A673 (cell line): ENCODE data around the gene MASP2. TPM values are rescaled to one million over a fixed set of nuclear protein-coding genes. Genes with fewer than 3 reads are reported as not detected.

Experiments used
- BruUV-seq: library from RNA; stranded (reverse); fragments of 400-500 nt; replicated peaks from 2 replicates; lab custom pipeline; 2021; lab: Mats Ljungman, UMichigan
- CTCF ChIA-PET: fragments of 300-600 bp; sonication (Branson Sonifier 250); formaldehyde crosslinking; loops from one replicate; lab custom pipeline; 2022; ENCODE audit warnings: antibody characterized with exemption; lab: Charles Lee
- POLR2A ChIA-PET: fragments of 300-600 bp; sonication (Branson Sonifier 250); formaldehyde crosslinking; loops from one replicate; lab custom pipeline; 2022; ENCODE audit warnings: antibody characterized with exemption; ENCODE audit not compliant: low non-redundant PET; lab: Charles Lee
- DNase-seq: peaks from one replicate; pipeline ENCODE4 v3.0.0-alpha.2; 2015; ENCODE audit warnings: low spot score
- H3K27ac ChIP-seq: fragments of 200-600 bp; sonication (generic); 2 replicates; pipeline ENCODE4 v1.5.1; 2016; ENCODE audit warnings: mixed run types, low read depth, mild to moderate bottlenecking, mixed read lengths, antibody characterized with exemption, low read length; ENCODE audit not compliant: poor library complexity, severe bottlenecking
- H3K27me3 ChIP-seq: fragments of 200-600 bp; sonication (generic); replicated peaks from 2 replicates; pipeline ENCODE4 v1.6.1; 2017; ENCODE audit warnings: mixed run types, low read depth, mild to moderate bottlenecking, mixed read lengths, antibody characterized with exemption, low read length; ENCODE audit not compliant: insufficient read depth, poor library complexity
- H3K36me3 ChIP-seq: fragments of 200-600 bp; sonication (generic); 2 replicates; pipeline ENCODE4 v1.6.1; 2016; ENCODE audit warnings: mixed run types, mild to moderate bottlenecking, mixed read lengths, antibody characterized with exemption, low read length; ENCODE audit not compliant: insufficient read depth, poor library complexity, severe bottlenecking
- H3K4me1 ChIP-seq: fragments of 200-600 bp; sonication (generic); 2 replicates; pipeline ENCODE4 v1.6.1; 2017; ENCODE audit warnings: mixed run types, mild to moderate bottlenecking, mixed read lengths, antibody characterized with exemption, low read length; ENCODE audit not compliant: insufficient read depth, poor library complexity, severe bottlenecking
- H3K4me3 ChIP-seq: fragments of 200-600 bp; sonication (generic); 2 replicates; pipeline ENCODE4 v1.5.1; 2016; ENCODE audit warnings: low read depth, mixed run types, mild to moderate bottlenecking, mixed read lengths, low read length; ENCODE audit not compliant: poor library complexity, severe bottlenecking
- H3K9me3 ChIP-seq: fragments of 200-600 bp; sonication (generic); 2 replicates; pipeline ENCODE4 v1.6.1; 2016; ENCODE audit warnings: mixed run types, low read depth, mild to moderate bottlenecking, mixed read lengths, antibody characterized with exemption, low read length; ENCODE audit not compliant: poor library complexity, severe bottlenecking
- CTCF ChIP-seq: fragments of 300-800, 200-600 bp; sonication (generic); conservative IDR thresholded peaks from 2 replicates; pipeline ENCODE4 v1.5.1; 2017; ENCODE audit warnings: low read depth, mild to moderate bottlenecking, antibody characterized with exemption, low read length, moderate library complexity, mixed read lengths
- EZH2 ChIP-seq: fragments of 200-600 bp; sonication (generic); IDR thresholded peaks from 2 replicates; pipeline ENCODE4 v1.6.1; 2017; ENCODE audit warnings: borderline replicate concordance, low read depth, mild to moderate bottlenecking, mixed read lengths, antibody characterized with exemption, low read length; ENCODE audit not compliant: poor library complexity, severe bottlenecking
- intact Hi-C: fragments of 100-400 bp; cut with micrococcal nuclease; formaldehyde crosslinking; loops from one replicate; pipeline ENCODE4 v1.10.0; 2022; ENCODE audit not compliant: unreplicated experiment
- total RNA-seq: library from RNA; stranded (reverse); gene quantifications from 2 replicates; pipeline ENCODE4 v1.2.3, GENCODE V29; 2021

The MASP2 gene
- total RNA-seq, 1 experiment from 2014 or later: 0.69 TPM

- intact Hi-C loops: no loop called here
- H3K36me3 ChIP-seq: peaks cover 24% of the 10 kb centered on the region
- no peak overlapping the region for H3K27ac ChIP-seq
- H3K4me3 ChIP-seq: no peak overlapping the region
- TSS peak; percentile 9 for BruUV-seq
- TF ChIP-seq CTCF (no peak), EZH2 (no peak)
- DNase-seq: no peak
- no peaks in the 10 kb centered on the region for H3K27me3 ChIP-seq
- POLR2A ChIA-PET: no interaction called here
- peaks cover 4% of the 10 kb centered on the region for H3K4me1 ChIP-seq
- H3K9me3 ChIP-seq: no peaks in the 10 kb centered on the region
- CTCF ChIA-PET: interaction anchor here (0.7 kb wide), 1 partner anchor 14 kb away, joined by 10 read pairs; no protein-coding TSS in a partner anchor
These were observed 7.6 kb upstream of the MASP2 start for GRCh38 chr1:11054666-11055065.

GRCh38 chr1:11054181-11054580, 7.1 kb upstream of the MASP2 start:
- POLR2A ChIA-PET: no interaction called here
- no peak for TF ChIP-seq CTCF
- TF ChIP-seq EZH2: no peak
- Histone ChIP-seq H3K27me3 (no peaks in the 10 kb centered on the region), H3K27ac (no peak overlapping the region), H3K4me1 (peaks cover 4% of the 10 kb centered on the region), H3K4me3 (no peak overlapping the region), H3K9me3 (no peaks in the 10 kb centered on the region), H3K36me3 (peaks cover 24% of the 10 kb centered on the region)
- intact Hi-C loops: no loop called here
- BruUV-seq: no TSS peak
- CTCF ChIA-PET: no interaction called here
- no peak for DNase-seq

GRCh38 chr1:11053758-11054137, 6.7 kb upstream of the MASP2 start:
- intact Hi-C loops: no loop called here
- CTCF ChIA-PET: no interaction called here
- POLR2A ChIA-PET: no interaction called here

More at GRCh38 chr1:11053758-11054137, 6.7 kb upstream of the MASP2 start:
- H3K4me1 ChIP-seq: peaks cover 2% of the 10 kb centered on the region
- H3K27me3 ChIP-seq: no peaks in the 10 kb centered on the region
- DNase-seq: peak; percentile 52
- H3K4me3 ChIP-seq: no peak overlapping the region
- H3K36me3 ChIP-seq: peaks cover 24% of the 10 kb centered on the region
- BruUV-seq: no TSS peak
- H3K27ac ChIP-seq: no peak overlapping the region
- no peak for TF ChIP-seq CTCF
- no peaks in the 10 kb centered on the region for H3K9me3 ChIP-seq
